Testis (tissue), 3 donors: Measurements from ENCODE around the gene GABRB3. TPM values are rescaled to one million over a fixed set of nuclear protein-coding genes. Genes with fewer than 3 reads are reported as not detected.

Experiments used
- DNase-seq: peaks from one replicate; pipeline ENCODE4 v3.0.0-alpha.2; 2019
- H3K27ac ChIP-seq, 2 donors: fragments of 200-600 bp; sonication (generic); one replicate each; pipeline ENCODE4 v1.5.1; 2019
- H3K27me3 ChIP-seq: fragments of 200-600 bp; sonication (generic); one replicate; pipeline ENCODE4 v1.5.1; 2019
- H3K36me3 ChIP-seq: fragments of 200-600 bp; sonication (generic); one replicate; pipeline ENCODE4 v1.5.1; 2017; ENCODE audit warnings: low read depth; ENCODE audit errors: missing control alignments
- H3K4me1 ChIP-seq: fragments of 200-600 bp; sonication (generic); one replicate; pipeline ENCODE4 v1.5.1; 2019
- H3K4me3 ChIP-seq, 2 donors: fragments of 200-600 bp; sonication (generic); one replicate each; pipeline ENCODE4 v1.5.1; 2017 to 2019
- H3K9me3 ChIP-seq: fragments of 200-600 bp; sonication (generic); one replicate; pipeline ENCODE4 v1.5.1; 2017
- POLR2A ChIP-seq: fragments of 450-650 bp; IDR thresholded peaks from one replicate; pipeline ENCODE4 v1.6.1; 2017; ENCODE audit warnings: antibody characterized with exemption, mild to moderate bottlenecking, moderate library complexity
- WGBS, 2 donors: methylation state at CpG; one replicate each; pipeline ENCODE4 v1.1.5; 2018; 5-methylcytosine and 5-hydroxymethylcytosine counted together
- intact Hi-C: fragments of 100-400 bp; cut with DNase I; formaldehyde crosslinking; loops from one replicate; pipeline ENCODE4 v1.15.1; 2023; ENCODE audit warnings: low total_unique reads
- polyA plus RNA-seq: library from polyadenylated mRNA; stranded (reverse); fragments of 350-450 nt; fragmentation: Illumina TruSeq; extraction: RNeasy Lipid Tissue Mini Kit (QIAGEN cat#74804); gene quantifications from one replicate; pipeline ENCODE4 v1.2.3, GENCODE V29; 2014; ENCODE audit warnings: low read depth, low replicate concordance; ENCODE audit not compliant: insufficient read depth
- total RNA-seq, 2 donors: library from RNA; depleted of rRNA; stranded (reverse); fragments of >200 nt; gene quantifications; one replicate each; pipeline ENCODE4 v1.2.3, GENCODE V29; 2016
- TF ChIP-seq, protein P1 (sequence below), 3 experiments: fragments of 450-650 bp in 2 of 3; fragments of 200-600 bp in 1 of 3; sonication (generic) in 1 of 3; IDR thresholded peaks; one replicate each; pipeline ENCODE4 v1.5.1; 2016 to 2019; ENCODE audit warnings: antibody characterized with exemption in 3 of 3, mild to moderate bottlenecking in 2 of 3, moderate library complexity in 1 of 3

GABRB3 gene
- total and polyA plus RNA-seq, 3 donors from 2014 or later: 11.8 to 19.6 (median 16.2) TPM

GRCh38 chr15:26582840-26583239 is 190.0 kb downstream of the GABRB3 start:
- Histone ChIP-seq H3K9me3 (no peaks in the 10 kb centered on the region), H3K4me3 (no peak overlapping the region), H3K4me1 (no peaks in the 10 kb centered on the region), H3K36me3 (no peaks in the 10 kb centered on the region), H3K27ac (no peak overlapping the region), H3K27me3 (no peaks in the 10 kb centered on the region)
- TF ChIP-seq POLR2A: no peak
- TF ChIP-seq, protein P1, sequence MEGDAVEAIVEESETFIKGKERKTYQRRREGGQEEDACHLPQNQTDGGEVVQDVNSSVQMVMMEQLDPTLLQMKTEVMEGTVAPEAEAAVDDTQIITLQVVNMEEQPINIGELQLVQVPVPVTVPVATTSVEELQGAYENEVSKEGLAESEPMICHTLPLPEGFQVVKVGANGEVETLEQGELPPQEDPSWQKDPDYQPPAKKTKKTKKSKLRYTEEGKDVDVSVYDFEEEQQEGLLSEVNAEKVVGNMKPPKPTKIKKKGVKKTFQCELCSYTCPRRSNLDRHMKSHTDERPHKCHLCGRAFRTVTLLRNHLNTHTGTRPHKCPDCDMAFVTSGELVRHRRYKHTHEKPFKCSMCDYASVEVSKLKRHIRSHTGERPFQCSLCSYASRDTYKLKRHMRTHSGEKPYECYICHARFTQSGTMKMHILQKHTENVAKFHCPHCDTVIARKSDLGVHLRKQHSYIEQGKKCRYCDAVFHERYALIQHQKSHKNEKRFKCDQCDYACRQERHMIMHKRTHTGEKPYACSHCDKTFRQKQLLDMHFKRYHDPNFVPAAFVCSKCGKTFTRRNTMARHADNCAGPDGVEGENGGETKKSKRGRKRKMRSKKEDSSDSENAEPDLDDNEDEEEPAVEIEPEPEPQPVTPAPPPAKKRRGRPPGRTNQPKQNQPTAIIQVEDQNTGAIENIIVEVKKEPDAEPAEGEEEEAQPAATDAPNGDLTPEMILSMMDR (IDR thresholded peaks at IDR 0.05): no peak
- intact Hi-C loops: no loop called here
- 93 to 95% methylated on average over 6 of the region's 6 CpGs for WGBS, 2 donors
- DNase-seq: no peak

DNA sequence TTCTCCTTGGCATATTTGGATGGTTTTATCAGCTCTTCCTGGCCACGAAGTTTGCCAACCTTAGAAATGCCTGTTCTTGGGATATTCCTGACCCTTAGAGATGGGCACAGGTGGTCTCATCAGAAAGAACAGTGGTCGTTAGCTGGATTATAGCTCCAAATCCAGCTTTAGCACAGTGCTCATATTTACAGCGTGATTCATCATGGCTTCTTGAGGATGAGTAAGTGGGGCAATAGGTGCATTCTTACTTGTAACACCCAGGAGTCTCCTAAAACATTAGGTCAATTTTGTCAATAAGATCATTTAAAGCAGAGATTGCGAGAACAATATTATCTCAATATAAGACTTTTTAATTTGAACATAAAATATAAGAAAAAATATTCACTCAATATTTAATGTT is 191.9 kb downstream of the GABRB3 start:
- intact Hi-C loops: no loop called here
- Histone ChIP-seq H3K9me3 (no peaks in the 10 kb centered on the region), H3K4me1 (no peaks in the 10 kb centered on the region), H3K27me3 (no peaks in the 10 kb centered on the region), H3K36me3 (no peaks in the 10 kb centered on the region), H3K27ac (no peak overlapping the region), H3K4me3 (no peak overlapping the region)
- no peak for DNase-seq
- TF ChIP-seq, protein P1 (IDR thresholded peaks at IDR 0.05): no peak
- no peak for TF ChIP-seq POLR2A
- 63 to 64% methylated on average over 4 of the region's 4 CpGs for WGBS, 2 donors

GRCh38 chr15:26572602-26573350 is 200.1 kb downstream of the GABRB3 start:
- no peak overlapping the region for H3K4me3 ChIP-seq
- TF ChIP-seq POLR2A: no peak
- TF ChIP-seq, protein P1 (IDR thresholded peaks at IDR 0.05): no peak
- no peaks in the 10 kb centered on the region for H3K4me1 ChIP-seq
- H3K27me3 ChIP-seq: no peaks in the 10 kb centered on the region
- WGBS, 2 donors: 74 to 76% methylated on average over 5 of the region's 5 CpGs
- H3K9me3 ChIP-seq: no peaks in the 10 kb centered on the region
- intact Hi-C loops: no loop called here
- H3K27ac ChIP-seq: no peak overlapping the region
- H3K36me3 ChIP-seq: no peaks in the 10 kb centered on the region
- no peak for DNase-seq

DNA sequence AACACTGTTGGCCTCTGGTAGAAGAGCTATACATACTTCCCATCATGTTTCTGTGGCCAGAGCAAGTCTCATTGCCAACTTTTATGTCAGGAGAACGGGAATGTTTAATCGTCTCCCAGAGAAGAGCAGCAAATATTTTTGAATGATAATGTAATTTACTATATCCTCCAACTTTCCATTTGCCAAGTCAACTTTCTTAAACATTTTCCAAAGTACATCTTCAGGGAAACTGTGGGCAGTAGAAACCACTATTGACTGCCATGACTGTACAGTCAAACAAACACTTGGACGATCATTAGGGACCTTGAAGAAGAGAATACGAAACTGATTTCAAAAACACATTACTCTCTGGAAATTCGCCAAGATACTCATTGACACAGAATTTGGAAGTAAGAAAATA is 201.5 kb downstream of the GABRB3 start:
- Histone ChIP-seq H3K27me3 (no peaks in the 10 kb centered on the region), H3K4me1 (no peaks in the 10 kb centered on the region), H3K9me3 (no peaks in the 10 kb centered on the region), H3K27ac (no peak overlapping the region), H3K36me3 (no peaks in the 10 kb centered on the region), H3K4me3 (no peak overlapping the region)
- WGBS, 2 donors: 69 to 70% methylated on average over 5 of the region's 5 CpGs
- no peak for TF ChIP-seq POLR2A
- TF ChIP-seq, protein P1 (IDR thresholded peaks at IDR 0.05): no peak
- intact Hi-C loops: no loop called here
- no peak for DNase-seq

- WGBS, 2 donors: 91 to 93% methylated on average over 6 of the region's 6 CpGs
- no peaks in the 10 kb centered on the region for H3K9me3 ChIP-seq
- no peak overlapping the region for H3K4me3 ChIP-seq
- no peaks in the 10 kb centered on the region for H3K4me1 ChIP-seq
- no peak overlapping the region for H3K27ac ChIP-seq
- intact Hi-C loops: no loop called here
- TF ChIP-seq POLR2A: no peak
- TF ChIP-seq, protein P1 (IDR thresholded peaks at IDR 0.05): no peak
- no peak for DNase-seq
- H3K36me3 ChIP-seq: no peaks in the 10 kb centered on the region
- H3K27me3 ChIP-seq: no peaks in the 10 kb centered on the region
These were observed 207.3 kb downstream of the GABRB3 start for GRCh38 chr15:26565542-26565941.
